Measurements from ENCODE around the gene RBKS. TPM values are rescaled to one million over a fixed set of nuclear protein-coding genes. Genes with fewer than 3 reads are reported as not detected.

RBKS gene
- total RNA-seq, 1 experiment from 2014 or later, result 3.3 TPM

DNA sequence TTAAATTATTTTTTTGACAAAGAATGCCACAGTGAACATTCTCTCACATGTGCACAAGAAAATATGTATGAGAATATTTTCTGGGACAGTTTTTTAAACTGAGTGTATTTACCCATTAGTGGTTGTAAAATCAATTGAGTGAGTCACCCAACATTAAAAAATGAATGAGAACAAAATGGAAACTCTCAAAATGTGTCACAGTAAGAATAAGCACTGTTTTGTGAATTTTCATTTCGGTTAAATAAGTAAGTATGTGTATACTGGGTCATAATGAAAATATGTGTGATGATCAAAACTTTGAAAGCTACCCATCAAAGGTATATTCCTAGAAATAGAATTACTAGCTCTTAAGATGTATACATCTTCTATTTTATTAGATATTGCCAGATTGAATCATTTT is 11.9 kb upstream of the RBKS start:
- peaks cover 13% of the 10 kb centered on the region for H3K4me1 Mint-ChIP-seq (ENCODE audit: low read depth, unreplicated experiment)
- no peaks in the 10 kb centered on the region for H3K9me3 Mint-ChIP-seq (ENCODE audit: low read depth, unreplicated experiment)
- TF ChIP-seq, protein P1, sequence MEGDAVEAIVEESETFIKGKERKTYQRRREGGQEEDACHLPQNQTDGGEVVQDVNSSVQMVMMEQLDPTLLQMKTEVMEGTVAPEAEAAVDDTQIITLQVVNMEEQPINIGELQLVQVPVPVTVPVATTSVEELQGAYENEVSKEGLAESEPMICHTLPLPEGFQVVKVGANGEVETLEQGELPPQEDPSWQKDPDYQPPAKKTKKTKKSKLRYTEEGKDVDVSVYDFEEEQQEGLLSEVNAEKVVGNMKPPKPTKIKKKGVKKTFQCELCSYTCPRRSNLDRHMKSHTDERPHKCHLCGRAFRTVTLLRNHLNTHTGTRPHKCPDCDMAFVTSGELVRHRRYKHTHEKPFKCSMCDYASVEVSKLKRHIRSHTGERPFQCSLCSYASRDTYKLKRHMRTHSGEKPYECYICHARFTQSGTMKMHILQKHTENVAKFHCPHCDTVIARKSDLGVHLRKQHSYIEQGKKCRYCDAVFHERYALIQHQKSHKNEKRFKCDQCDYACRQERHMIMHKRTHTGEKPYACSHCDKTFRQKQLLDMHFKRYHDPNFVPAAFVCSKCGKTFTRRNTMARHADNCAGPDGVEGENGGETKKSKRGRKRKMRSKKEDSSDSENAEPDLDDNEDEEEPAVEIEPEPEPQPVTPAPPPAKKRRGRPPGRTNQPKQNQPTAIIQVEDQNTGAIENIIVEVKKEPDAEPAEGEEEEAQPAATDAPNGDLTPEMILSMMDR (IDR thresholded peaks at IDR 0.05; ENCODE audit: unreplicated experiment), result no peak
- no peak overlapping the region for H3K4me3 Mint-ChIP-seq (ENCODE audit: low read depth, unreplicated experiment)
- no TSS peak for BruUV-seq (replicated peaks)
- no peaks in the 10 kb centered on the region for H3K27me3 Mint-ChIP-seq (ENCODE audit: unreplicated experiment)
- H3K36me3 Mint-ChIP-seq (ENCODE audit: insufficient read depth, unreplicated experiment), result peaks cover 18% of the 10 kb centered on the region
- CTCF ChIA-PET, result no interaction called here
- DNase-seq, result no peak
- intact Hi-C loops (cut with micrococcal nuclease; ENCODE audit: unreplicated experiment), result no loop called here
- no peak overlapping the region for H3K27ac Mint-ChIP-seq (ENCODE audit: unreplicated experiment)

DNA sequence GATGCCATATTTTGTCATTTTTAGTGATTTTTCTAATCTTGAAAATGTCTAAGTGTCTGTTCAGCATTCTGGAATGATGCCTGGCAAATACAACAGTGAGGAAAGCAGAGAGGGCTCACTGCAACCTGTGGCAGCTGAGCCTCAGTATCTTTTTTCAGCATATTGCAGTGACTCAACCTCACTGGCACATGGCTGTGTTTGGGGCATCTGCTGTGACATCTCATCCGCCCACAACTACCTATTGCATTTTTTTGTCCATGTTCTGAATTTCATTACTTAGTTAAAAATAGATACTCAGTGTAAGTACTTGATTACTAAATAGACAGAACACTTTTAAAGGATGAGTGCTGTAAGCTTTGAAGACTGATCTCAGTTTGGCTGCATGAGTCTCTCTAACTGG is 11.0 kb upstream of the RBKS start:
- no TSS peak for BruUV-seq (replicated peaks)
- H3K4me1 Mint-ChIP-seq (ENCODE audit: low read depth, unreplicated experiment), result peaks cover 13% of the 10 kb centered on the region
- no peak overlapping the region for H3K27ac Mint-ChIP-seq (ENCODE audit: unreplicated experiment)
- no peak for DNase-seq
- no peaks in the 10 kb centered on the region for H3K9me3 Mint-ChIP-seq (ENCODE audit: low read depth, unreplicated experiment)
- intact Hi-C loops (cut with micrococcal nuclease; ENCODE audit: unreplicated experiment), result no loop called here
- H3K4me3 Mint-ChIP-seq (ENCODE audit: low read depth, unreplicated experiment), result no peak overlapping the region
- peaks cover 19% of the 10 kb centered on the region for H3K36me3 Mint-ChIP-seq (ENCODE audit: insufficient read depth, unreplicated experiment)
- CTCF ChIA-PET, result no interaction called here
- TF ChIP-seq, protein P1 (IDR thresholded peaks at IDR 0.05; ENCODE audit: unreplicated experiment), result no peak
- H3K27me3 Mint-ChIP-seq (ENCODE audit: unreplicated experiment), result no peaks in the 10 kb centered on the region

DNA sequence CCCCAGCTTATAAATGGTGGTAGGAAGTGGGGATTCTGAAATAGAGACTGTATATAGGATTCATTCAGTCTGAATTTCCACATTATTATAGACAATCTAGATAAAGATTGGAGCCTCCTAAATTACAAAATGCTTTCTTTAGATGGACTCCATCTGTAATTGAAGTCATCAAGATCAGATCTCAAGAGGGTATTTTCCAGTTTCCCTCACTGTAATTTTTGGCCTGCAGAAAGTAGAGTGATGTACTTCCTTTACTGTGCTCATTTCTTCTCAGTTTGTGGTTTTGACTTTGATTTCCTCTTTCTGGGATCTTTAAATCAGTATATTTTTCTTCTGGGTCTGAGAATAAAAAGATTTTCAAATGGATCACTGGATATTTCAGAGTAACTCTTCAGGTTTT is 7.5 kb upstream of the RBKS start:
- Mint-ChIP-seq H3K36me3 (ENCODE audit: insufficient read depth, unreplicated experiment) (peaks cover 10% of the 10 kb centered on the region), H3K4me3 (ENCODE audit: low read depth, unreplicated experiment) (no peak overlapping the region), H3K27ac (ENCODE audit: unreplicated experiment) (no peak overlapping the region), H3K9me3 (ENCODE audit: low read depth, unreplicated experiment) (no peaks in the 10 kb centered on the region), H3K27me3 (ENCODE audit: unreplicated experiment) (no peaks in the 10 kb centered on the region), H3K4me1 (ENCODE audit: low read depth, unreplicated experiment) (peaks cover 13% of the 10 kb centered on the region)
- TF ChIP-seq, protein P1 (IDR thresholded peaks at IDR 0.05; ENCODE audit: unreplicated experiment), result no peak
- no TSS peak for BruUV-seq (replicated peaks)
- intact Hi-C loops (cut with micrococcal nuclease; ENCODE audit: unreplicated experiment), result no loop called here
- DNase-seq, result no peak
- CTCF ChIA-PET, result no interaction called here

DNA sequence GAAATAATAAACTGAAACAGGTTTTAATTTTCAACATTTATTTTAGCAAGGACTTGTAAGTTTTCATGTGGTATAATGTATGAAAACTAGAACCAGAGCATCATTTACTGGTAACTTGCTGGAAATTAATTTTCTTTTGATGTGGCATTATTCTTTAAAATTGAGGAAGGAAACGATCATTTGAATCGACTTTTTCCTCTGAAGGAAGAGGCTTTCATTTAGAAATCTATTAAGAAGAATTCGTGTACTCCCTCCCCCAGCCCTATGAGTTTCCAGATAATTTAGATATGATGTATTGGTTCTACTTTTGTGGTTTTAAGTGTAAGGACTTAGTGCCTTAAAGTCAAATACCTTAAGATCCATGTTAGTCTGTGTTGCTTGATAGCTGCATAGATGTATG is 2.8 kb upstream of the RBKS start:
- Mint-ChIP-seq H3K9me3 (ENCODE audit: low read depth, unreplicated experiment) (no peaks in the 10 kb centered on the region), H3K27me3 (ENCODE audit: unreplicated experiment) (no peaks in the 10 kb centered on the region), H3K36me3 (ENCODE audit: insufficient read depth, unreplicated experiment) (peaks cover 36% of the 10 kb centered on the region), H3K4me3 (ENCODE audit: low read depth, unreplicated experiment) (no peak overlapping the region), H3K27ac (ENCODE audit: unreplicated experiment) (no peak overlapping the region), H3K4me1 (ENCODE audit: low read depth, unreplicated experiment) (no peaks in the 10 kb centered on the region)
- DNase-seq, result no peak
- intact Hi-C loops (cut with micrococcal nuclease; ENCODE audit: unreplicated experiment), result no loop called here
- CTCF ChIA-PET, result interaction anchor here (0.6 kb wide), 2 partner anchors 8 to 387 kb away, joined by 3 to 5 read pairs; no protein-coding TSS in a partner anchor
- TF ChIP-seq, protein P1 (IDR thresholded peaks at IDR 0.05; ENCODE audit: unreplicated experiment), result no peak
- no TSS peak for BruUV-seq (replicated peaks)
